H1 (cell line): Measurements from ENCODE around the gene MYLIP. TPM values are rescaled to one million over a fixed set of nuclear protein-coding genes. Genes with fewer than 3 reads are reported as not detected.

Experiments
- CTCF ChIA-PET: fragments of 300-600 bp; sonication (Branson Sonifier 250); formaldehyde crosslinking; loops from one replicate; lab custom pipeline; 2021; ENCODE audit not compliant: partially characterized antibody; lab: Charles Lee
- POLR2A ChIA-PET: fragments of 300-600 bp; sonication (Branson Sonifier 250); formaldehyde crosslinking; loops from one replicate; lab custom pipeline; 2021; ENCODE audit warnings: inconsistent platforms; ENCODE audit not compliant: partially characterized antibody; lab: Charles Lee
- DNase-seq, 2 experiments: peaks; one replicate each; pipeline versions ENCODE4 v3.0.0 to v3.0.0-alpha.2; 2010 to 2022; ENCODE audit warnings: low spot score in 2 of 2, low read depth in 1 of 2, mixed read lengths in 1 of 2
- FAIRE-seq: peaks from 2 replicates; lab custom pipeline; 2011; peaks lifted over from hg19 to GRCh38; lab: Jason Lieb, UNC
- H2AFZ ChIP-seq: 2 replicates; pipeline ENCODE4 v1.8.1; 2012; ENCODE audit warnings: low read length, inconsistent platforms
- H2AK5ac ChIP-seq: 2 replicates; pipeline ENCODE4 v1.6.1; 2013; ENCODE audit warnings: low read depth, low read length
- H2BK120ac ChIP-seq: replicated peaks from 2 replicates; pipeline ENCODE3; 2013; ENCODE audit warnings: low read depth, low read length, inconsistent platforms
- H2BK12ac ChIP-seq: 2 replicates; pipeline ENCODE4 v1.6.1; 2013; ENCODE audit warnings: low read depth, low read length
- H2BK15ac ChIP-seq: 2 replicates; pipeline ENCODE4 v1.6.1; 2013; ENCODE audit warnings: low read length
- H2BK20ac ChIP-seq: 2 replicates; pipeline ENCODE4 v1.6.1; 2013; ENCODE audit warnings: low read length
- H2BK5ac ChIP-seq: 2 replicates; pipeline ENCODE4 v1.6.1; 2013; ENCODE audit warnings: low read depth, low read length
- H3K14ac ChIP-seq: 2 replicates; pipeline ENCODE4 v1.6.1; 2013; ENCODE audit warnings: inconsistent platforms; ENCODE audit not compliant: insufficient read length
- H3K18ac ChIP-seq: 2 replicates; pipeline ENCODE4 v1.6.1; 2013; ENCODE audit warnings: low read length; ENCODE audit errors: extremely low read depth
- H3K23ac ChIP-seq: 2 replicates; pipeline ENCODE4 v1.6.1; 2013; ENCODE audit warnings: inconsistent platforms; ENCODE audit not compliant: insufficient read length
- H3K23me2 ChIP-seq: 2 replicates; pipeline ENCODE4 v1.6.1; 2013; ENCODE audit warnings: low read depth, low read length
- H3K27ac ChIP-seq: 2 replicates; pipeline ENCODE4 v1.6.1; 2011; ENCODE audit warnings: low read depth, low read length, inconsistent platforms
- H3K27me3 ChIP-seq, 4 experiments: replicated peaks in 1 of 4; 1 replicate in 1 of 4; 2 replicates in 3 of 4; pipeline versions ENCODE4 v1.6.1 to v1.8.1; 2011 to 2013; ENCODE audit warnings: low read length in 3 of 4, mild to moderate bottlenecking in 3 of 4, inconsistent platforms in 2 of 4, mixed read lengths in 2 of 4, moderate library complexity in 1 of 4; ENCODE audit not compliant: control insufficient read depth in 3 of 4, insufficient read depth in 3 of 4; ENCODE audit errors: extremely low read depth in 1 of 4
- H3K36me3 ChIP-seq, 4 experiments: 2 replicates each; pipeline versions ENCODE4 v1.6.1 to v1.8.1; 2011 to 2013; ENCODE audit warnings: mild to moderate bottlenecking in 4 of 4, low read length in 3 of 4, moderate library complexity in 2 of 4, control low read depth in 1 of 4, inconsistent platforms in 1 of 4; ENCODE audit not compliant: insufficient read depth in 4 of 4, control insufficient read depth in 2 of 4
- H3K4ac ChIP-seq: replicated peaks from 2 replicates; pipeline ENCODE3; 2013; ENCODE audit warnings: low read length, low read depth, mixed read lengths, inconsistent platforms; ENCODE audit not compliant: insufficient read length
- H3K4me1 ChIP-seq, 4 experiments: replicated peaks in 1 of 4; 1 replicate in 1 of 4; 2 replicates in 3 of 4; pipeline versions ENCODE4 v1.6.1 to v1.8.1; 2011 to 2013; ENCODE audit warnings: low read length in 3 of 4, inconsistent platforms in 2 of 4, mixed read lengths in 1 of 4; ENCODE audit not compliant: insufficient read depth in 4 of 4, control insufficient read depth in 3 of 4
- H3K4me2 ChIP-seq, 2 experiments: 2 replicates each; pipeline versions ENCODE4 v1.6.1 to v1.8.1; 2011 to 2013; ENCODE audit warnings: low read depth in 2 of 2, low read length in 2 of 2, control low read depth in 1 of 2, inconsistent platforms in 1 of 2, mild to moderate bottlenecking in 1 of 2; ENCODE audit not compliant: insufficient read depth in 1 of 2
- H3K4me3 ChIP-seq, 4 experiments: fragments of 200-600, 300-600 bp in 1 of 4; sonication (generic), shearing (Covaris generic), sonication (Bioruptor Twin) in 1 of 4; 2 replicates each; pipeline versions ENCODE4 v1.5.1 to v1.8.1; 2011 to 2016; ENCODE audit warnings: low read length in 4 of 4, low read depth in 3 of 4, control low read depth in 2 of 4, inconsistent platforms in 2 of 4, mild to moderate bottlenecking in 2 of 4, mixed read lengths in 1 of 4, moderate library complexity in 1 of 4; ENCODE audit not compliant: insufficient read depth in 2 of 4; ENCODE audit errors: extremely low read depth in 1 of 4
- H3K56ac ChIP-seq: replicated peaks from 2 replicates; pipeline ENCODE3; 2013; ENCODE audit warnings: low read depth, mild to moderate bottlenecking, mixed read lengths, low read length, inconsistent platforms; ENCODE audit not compliant: insufficient read length
- H3K79me1 ChIP-seq: 2 replicates; pipeline ENCODE4 v1.6.1; 2013; ENCODE audit warnings: low read depth, low read length, control low read depth
- H3K79me2 ChIP-seq, 2 experiments: 2 replicates each; pipeline versions ENCODE4 v1.6.1 to v1.8.1; 2012 to 2013; ENCODE audit warnings: low read length in 2 of 2, mild to moderate bottlenecking in 2 of 2, inconsistent platforms in 1 of 2; ENCODE audit not compliant: insufficient read depth in 2 of 2, control insufficient read depth in 1 of 2
- H3K9ac ChIP-seq, 4 experiments: replicated peaks in 1 of 4; 1 replicate in 1 of 4; 2 replicates in 3 of 4; pipeline versions ENCODE4 v1.6.1 to v1.8.1; 2011 to 2013; ENCODE audit warnings: low read depth in 3 of 4, low read length in 3 of 4, control low read depth in 2 of 4, mild to moderate bottlenecking in 2 of 4, moderate library complexity in 2 of 4, inconsistent platforms in 1 of 4; ENCODE audit errors: extremely low read depth in 1 of 4
- H3K9me3 ChIP-seq, 2 experiments: 2 replicates each; pipeline versions ENCODE4 v1.6.1 to v1.8.1; 2012 to 2013; ENCODE audit warnings: mild to moderate bottlenecking in 2 of 2, moderate library complexity in 2 of 2, control low read depth in 1 of 2, inconsistent platforms in 1 of 2, low read depth in 1 of 2, low read length in 1 of 2, mixed read lengths in 1 of 2; ENCODE audit not compliant: insufficient read depth in 2 of 2
- H4K20me1 ChIP-seq, 2 experiments: replicated peaks in 1 of 2; 2 replicates each; pipeline versions ENCODE3 to v1.8.1; 2011 to 2013; ENCODE audit warnings: inconsistent platforms in 2 of 2, low read length in 2 of 2, mild to moderate bottlenecking in 1 of 2; ENCODE audit not compliant: insufficient read depth in 2 of 2, control insufficient read depth in 1 of 2
- H4K5ac ChIP-seq: 2 replicates; pipeline ENCODE4 v1.6.1; 2013; ENCODE audit warnings: low read length, low read depth, mixed read lengths, inconsistent platforms; ENCODE audit not compliant: insufficient read length
- H4K8ac ChIP-seq: 2 replicates; pipeline ENCODE4 v1.8.0; 2013; ENCODE audit warnings: mild to moderate bottlenecking, moderate library complexity, low read length, inconsistent platforms; ENCODE audit not compliant: insufficient read depth; ENCODE audit errors: extremely low read depth
- H4K91ac ChIP-seq: replicated peaks from 2 replicates; pipeline ENCODE3; 2013; ENCODE audit warnings: low read length, mixed read lengths, inconsistent platforms; ENCODE audit not compliant: insufficient read length
- CTCF ChIP-seq, 3 experiments: IDR thresholded peaks; 1 replicate in 2 of 3; 2 replicates in 1 of 3; pipeline versions ENCODE4 v1.5.1 to v1.6.1; 2011; ENCODE audit warnings: low read length in 3 of 3, mild to moderate bottlenecking in 3 of 3, inconsistent platforms in 2 of 3, low read depth in 1 of 3, moderate library complexity in 1 of 3; ENCODE audit not compliant: insufficient read depth in 1 of 3; ENCODE audit errors: control extremely low read depth in 1 of 3
- FOSL1 ChIP-seq: IDR thresholded peaks from 2 replicates; pipeline ENCODE4 v1.6.1; 2011; ENCODE audit warnings: mild to moderate bottlenecking, low read depth, low read length, moderate library complexity; ENCODE audit not compliant: insufficient read depth
- MAFK ChIP-seq: IDR thresholded peaks from 2 replicates; pipeline ENCODE4 v1.6.1; 2012; ENCODE audit warnings: low read depth, mild to moderate bottlenecking, improper control_type of control experiment, low read length
- TAF7 ChIP-seq: optimal IDR thresholded peaks from 2 replicates; pipeline ENCODE3; 2011; ENCODE audit warnings: low read depth, mild to moderate bottlenecking, inconsistent platforms, low read length, moderate library complexity, borderline replicate concordance
- WGBS, 2 experiments: shearing (Covaris generic) in 1 of 2; methylation state at CpG; one replicate each; pipeline versions ENCODE4 v1.1.6 to v1.1.7; 2013 to 2015; ENCODE audit warnings: low lambda C conversion rate in 2 of 2, mixed read lengths in 2 of 2, inconsistent platforms in 1 of 2, low coverage in 1 of 2, missing lambda C conversion rate in 1 of 2; ENCODE audit not compliant: insufficient replicate concordance in 2 of 2, insufficient coverage in 1 of 2, insufficient read length in 1 of 2; ENCODE audit errors: extremely low coverage in 1 of 2, missing lambda C conversion rate in 1 of 2; 5-methylcytosine and 5-hydroxymethylcytosine counted together
- polyA plus RNA-seq, 7 experiments: library from polyadenylated mRNA; depleted of rRNA in 3 of 7; stranded (reverse) in 5 of 7; unstranded in 2 of 7; fragments of >200 nt in 5 of 7; fragments of 200-250 nt in 2 of 7; gene quantifications; 1 replicate in 5 of 7; 2 replicates in 1 of 7; 4 replicates in 1 of 7; pipeline versions ENCODE4 v1.2.1 to v1.2.3, GENCODE V29; 2011 to 2013; ENCODE audit warnings: missing spikeins in 2 of 7, mixed read lengths in 2 of 7
- total RNA-seq: library from RNA; stranded (reverse); fragmentation: NEBNext Ultra II Directional; extraction: Animal tissue kit (Norgen Biotek cat#: 25700); gene quantifications from 2 replicates; pipeline ENCODE4 v1.2.1, GENCODE V29; 2021

The MYLIP gene
- total and polyA plus RNA-seq, 2 of the 8 experiments (the other 6 are each of a cell fraction or from before 2014, with no cell fraction given): 21.1 to 26.9 TPM

- TF ChIP-seq MAFK (no peak), FOSL1 (no peak), TAF7 (no peak), CTCF (IDR thresholded peaks at IDR 0.05; ENCODE audit: control extremely low read depth in 1 of 3, insufficient read depth in 1 of 3, low read depth in 1 of 3, low read length in 3 of 3) (no peak)
- Histone ChIP-seq H2BK20ac (no peak overlapping the region), H3K18ac (no peak overlapping the region), H2BK120ac (no peak overlapping the region), H2BK15ac (no peak overlapping the region), H3K79me2 (no peaks in the 10 kb centered on the region), H3K9me3 (no peaks in the 10 kb centered on the region; a peak in 1 of 4 replicates), H3K23me2 (no peaks in the 10 kb centered on the region), H3K4me3 (no peak overlapping the region), H2BK12ac (no peak overlapping the region), H2BK5ac (no peak overlapping the region), H3K79me1 (no peaks in the 10 kb centered on the region), H3K4me1 (peaks cover 0 to 9% (median 3%) of the 10 kb centered on the region in 4 experiments; a peak in 5 of 7 replicates), H3K9ac (no peak overlapping the region), H2AK5ac (no peak overlapping the region), H3K14ac (no peak overlapping the region), H3K23ac (no peak overlapping the region), H2AFZ (no peak overlapping the region), H3K56ac (no peak overlapping the region), H3K27ac (no peak overlapping the region), H3K4me2 (no peak overlapping the region), H3K27me3 (no peaks in the 10 kb centered on the region), H4K20me1 (no peaks in the 10 kb centered on the region), H4K8ac (no peak overlapping the region), H3K4ac (no peak overlapping the region), H3K36me3 (no peaks in the 10 kb centered on the region), H4K5ac (no peak overlapping the region), H4K91ac (no peak overlapping the region)
- POLR2A ChIA-PET: no interaction called here
- 96% methylated on average over 5 of the region's 5 CpGs; no CpG with 5 or more reads in 1 of the 2 experiments for WGBS, 2 experiments
- CTCF ChIA-PET: no interaction called here
- DNase-seq (no peak), FAIRE-seq (no peak)
Measured at GRCh38 chr6:16177881-16178280, 49.0 kb downstream of the MYLIP start.
